ENCODE data around the gene SLC4A4.

- TF ChIP-seq NR3C1 (CRISPR knock-in tag; conservative IDR thresholded peaks at IDR 0.05; ENCODE audit: low read depth) (no peak), TP53 (CRISPR knock-in tag; IDR thresholded peaks at IDR 0.05) (no peak), CTCF (IDR thresholded peaks at IDR 0.05) (no peak), AFF4 (CRISPR knock-in tag; IDR thresholded peaks at IDR 0.05; ENCODE audit: borderline replicate concordance) (no peak), SP1 (CRISPR knock-in tag; conservative IDR thresholded peaks at IDR 0.05) (no peak), MAX (CRISPR knock-in tag; IDR thresholded peaks at IDR 0.05) (no peak), SOX15 (CRISPR knock-in tag; IDR thresholded peaks at IDR 0.05) (no peak), ESRRA (CRISPR knock-in tag; IDR thresholded peaks at IDR 0.05; ENCODE audit: borderline replicate concordance) (no peak), USF1 (CRISPR knock-in tag; IDR thresholded peaks at IDR 0.05) (no peak), FOXK1 (CRISPR knock-in tag; IDR thresholded peaks at IDR 0.05) (no peak)
Measured at GRCh38 chr4:71609651-71610050, 270.8 kb downstream of the SLC4A4 start.
